RPMI8226 (cell line): ENCODE measurements around the gene ECM2.
A peak's percentile ranks its signal among the peaks of the same experiment; 100 is the strongest.
"Not testable (repeated sequence)": the region's sequence is repeated elsewhere in the genome, so short reads cannot be mapped to it uniquely, and the experiment has no call there.

ENCODE experiments used
- DNase-seq: peaks from one replicate; pipeline ENCODE4 v3.0.0-alpha.2; 2015

The ECM2 gene

GRCh38 chr9:92535940-92536850 is at the start of gene ECM2:
Gene ECM2 (minus strand): TSS chr9:92535990. CDS start chr9:92522866, 13,124 bp downstream.
- no peak for DNase-seq

GRCh38 chr9:92576175-92576574 is 40.4 kb upstream of the ECM2 start:
- no peak for DNase-seq

GRCh38 chr9:92573612-92574011 is 37.8 kb upstream of the ECM2 start:
- DNase-seq: not testable (repeated sequence)

- DNase-seq: not testable (repeated sequence)
Measured at GRCh38 chr9:92571871-92572270, 36.1 kb upstream of the ECM2 start.

- DNase-seq: no peak
Measured at GRCh38 chr9:92564982-92565381, 29.2 kb upstream of the ECM2 start.

- DNase-seq: no peak
Measured at GRCh38 chr9:92564504-92564903, 28.7 kb upstream of the ECM2 start.

- DNase-seq: no peak
Measured at GRCh38 chr9:92563116-92564100, 27.6 kb upstream of the ECM2 start.

GRCh38 chr9:92562461-92562967 is 26.7 kb upstream of the ECM2 start:
- no peak for DNase-seq

GRCh38 chr9:92561374-92562330 is 25.9 kb upstream of the ECM2 start:
- DNase-seq: no peak

GRCh38 chr9:92558612-92559374 is 23.0 kb upstream of the ECM2 start:
- no peak for DNase-seq

- no peak for DNase-seq
Measured at GRCh38 chr9:92550765-92551164, 15.0 kb upstream of the ECM2 start.

- DNase-seq: no peak
Measured at GRCh38 chr9:92547356-92547755, 11.6 kb upstream of the ECM2 start.

- no peak for DNase-seq
Measured at GRCh38 chr9:92545002-92545510, 9.3 kb upstream of the ECM2 start.

GRCh38 chr9:92543972-92544371 is 8.2 kb upstream of the ECM2 start:
- DNase-seq: no peak

GRCh38 chr9:92538541-92538940 is 2.8 kb upstream of the ECM2 start:
- DNase-seq: no peak

GRCh38 chr9:92534674-92535073 is 1.1 kb downstream of the ECM2 start:
- peak; percentile 20 for DNase-seq

GRCh38 chr9:92534204-92534603 is 1.6 kb downstream of the ECM2 start:
- no peak for DNase-seq

- no peak for DNase-seq
Measured at GRCh38 chr9:92530893-92531292, 4.9 kb downstream of the ECM2 start.

GRCh38 chr9:92529124-92529523 is 6.7 kb downstream of the ECM2 start:
- no peak for DNase-seq

GRCh38 chr9:92528522-92528849 is 7.3 kb downstream of the ECM2 start:
- DNase-seq: no peak

GRCh38 chr9:92527832-92528521 is 7.8 kb downstream of the ECM2 start:
- DNase-seq: no peak
